Muscle layer of duodenum (tissue), 2 donors: ENCODE data around the gene IFT27.

ENCODE experiments used
- H3K27ac ChIP-seq: one replicate; pipeline ENCODE4 v1.7.0; 2013; ENCODE audit warnings: mild to moderate bottlenecking, low read length
- H3K27me3 ChIP-seq: one replicate; pipeline ENCODE4 v1.7.0; 2013; ENCODE audit warnings: low read depth, mild to moderate bottlenecking, control low read depth, low read length
- H3K36me3 ChIP-seq, 2 donors: one replicate each; pipeline ENCODE4 v1.7.0; 2013; ENCODE audit warnings: low read length in 2 of 2, control low read depth in 1 of 2, mild to moderate bottlenecking in 1 of 2; ENCODE audit not compliant: insufficient read depth in 2 of 2, control insufficient read depth in 1 of 2
- H3K4me1 ChIP-seq, 2 donors: one replicate each; pipeline ENCODE4 v1.7.0; 2013; ENCODE audit warnings: low read length in 2 of 2, mild to moderate bottlenecking in 2 of 2, control low read depth in 1 of 2, moderate library complexity in 1 of 2; ENCODE audit not compliant: insufficient read depth in 2 of 2, control insufficient read depth in 1 of 2
- H3K4me3 ChIP-seq, 2 donors: one replicate each; pipeline ENCODE4 v1.7.0; 2013; ENCODE audit warnings: low read length in 2 of 2, low read depth in 1 of 2, mild to moderate bottlenecking in 1 of 2
- H3K9me3 ChIP-seq, 2 donors: one replicate each; pipeline ENCODE4 v1.7.0; 2013; ENCODE audit warnings: low read length in 2 of 2, control low read depth in 1 of 2, mild to moderate bottlenecking in 1 of 2; ENCODE audit not compliant: control insufficient read depth in 1 of 2
- donor health status: healthy.

IFT27 gene

DNA sequence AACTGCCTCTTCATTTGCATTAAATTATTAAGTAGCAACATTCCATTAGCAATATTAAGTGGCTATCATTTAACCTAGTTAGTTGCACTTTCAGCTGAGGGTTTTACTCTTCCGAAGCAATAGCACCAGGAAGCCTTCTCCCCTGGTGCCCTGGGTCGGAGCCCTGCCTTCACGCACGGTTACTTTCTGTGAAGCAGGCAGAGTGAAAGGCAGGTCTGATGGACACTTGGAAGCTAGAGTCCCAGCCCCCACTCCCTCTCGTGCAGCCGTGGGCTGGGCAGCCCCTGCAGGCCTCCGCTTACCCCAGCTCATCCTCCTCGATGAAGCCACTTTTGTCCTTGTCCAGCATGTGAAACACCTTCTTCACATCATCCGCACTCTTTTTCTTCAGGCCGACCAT is 38.9 kb upstream of the IFT27 start:
- Histone ChIP-seq H3K9me3 (no peaks in the 10 kb centered on the region), H3K4me3 (no peak overlapping the region), H3K4me1 (peaks cover 0 to 13% of the 10 kb centered on the region in 2 donors), H3K27me3 (peaks cover 42% of the 10 kb centered on the region), H3K36me3 (no peaks in the 10 kb centered on the region), H3K27ac (no peak overlapping the region)

DNA sequence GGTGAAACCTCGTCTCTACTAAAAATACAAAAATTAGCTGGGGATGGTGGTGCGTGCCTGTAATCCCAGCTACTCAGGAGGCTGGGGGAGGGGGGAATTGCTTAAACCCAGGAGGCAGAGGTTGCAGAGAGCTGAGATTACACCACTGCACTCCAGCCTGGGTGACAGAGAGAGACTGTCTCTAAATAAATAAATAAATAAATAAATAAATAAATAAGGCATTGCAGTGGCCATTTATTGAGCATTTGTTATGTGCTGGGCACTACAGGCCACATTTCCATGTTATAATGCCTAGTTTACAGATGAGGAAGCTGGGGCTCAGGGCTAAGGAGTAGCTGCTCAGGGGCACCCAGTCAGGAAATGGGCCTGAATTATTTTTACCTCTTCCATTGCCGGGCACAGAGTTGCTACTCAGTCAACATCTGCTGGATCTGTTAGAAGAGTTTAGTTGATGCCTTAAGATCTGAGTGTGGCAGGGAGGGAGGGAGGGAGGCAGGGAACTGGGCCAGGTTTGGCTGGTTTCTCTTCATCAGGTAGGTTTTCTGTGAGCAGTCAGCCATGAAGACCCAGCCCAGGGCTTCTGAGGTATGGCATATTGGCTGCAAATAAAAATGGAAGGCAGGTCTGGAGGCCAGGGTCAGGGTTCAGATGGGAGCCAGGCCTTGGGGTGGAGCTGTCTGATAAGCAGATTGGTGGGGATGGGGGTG is 35.3 kb upstream of the IFT27 start:
- Histone ChIP-seq H3K36me3 (no peaks in the 10 kb centered on the region), H3K4me3 (no peak overlapping the region), H3K27ac (no peak overlapping the region), H3K9me3 (no peaks in the 10 kb centered on the region), H3K4me1 (peaks cover 0 to 2% of the 10 kb centered on the region in 2 donors), H3K27me3 (peaks cover 12% of the 10 kb centered on the region)

DNA sequence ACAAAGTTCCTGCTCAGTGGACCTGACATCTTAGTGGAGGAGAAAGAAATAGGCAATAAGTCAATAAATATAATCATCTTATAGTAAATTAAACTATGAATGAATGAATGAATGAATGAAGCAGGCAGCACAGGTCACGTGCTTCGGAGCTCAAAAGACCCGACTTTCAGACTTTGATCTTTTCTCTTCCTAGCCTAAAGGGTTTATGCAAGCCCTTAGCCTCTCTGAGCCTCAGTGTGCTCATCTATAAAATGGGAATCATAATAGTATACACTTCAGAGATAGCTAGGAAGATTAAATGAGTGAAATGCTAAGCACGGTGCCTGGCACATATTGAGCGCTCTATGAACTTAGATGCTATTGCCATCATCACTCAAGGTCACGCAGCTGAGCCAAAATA is 33.4 kb upstream of the IFT27 start:
- Histone ChIP-seq H3K9me3 (no peaks in the 10 kb centered on the region), H3K27me3 (no peaks in the 10 kb centered on the region), H3K4me3 (no peak overlapping the region), H3K4me1 (no peaks in the 10 kb centered on the region), H3K27ac (no peak overlapping the region), H3K36me3 (no peaks in the 10 kb centered on the region)

DNA sequence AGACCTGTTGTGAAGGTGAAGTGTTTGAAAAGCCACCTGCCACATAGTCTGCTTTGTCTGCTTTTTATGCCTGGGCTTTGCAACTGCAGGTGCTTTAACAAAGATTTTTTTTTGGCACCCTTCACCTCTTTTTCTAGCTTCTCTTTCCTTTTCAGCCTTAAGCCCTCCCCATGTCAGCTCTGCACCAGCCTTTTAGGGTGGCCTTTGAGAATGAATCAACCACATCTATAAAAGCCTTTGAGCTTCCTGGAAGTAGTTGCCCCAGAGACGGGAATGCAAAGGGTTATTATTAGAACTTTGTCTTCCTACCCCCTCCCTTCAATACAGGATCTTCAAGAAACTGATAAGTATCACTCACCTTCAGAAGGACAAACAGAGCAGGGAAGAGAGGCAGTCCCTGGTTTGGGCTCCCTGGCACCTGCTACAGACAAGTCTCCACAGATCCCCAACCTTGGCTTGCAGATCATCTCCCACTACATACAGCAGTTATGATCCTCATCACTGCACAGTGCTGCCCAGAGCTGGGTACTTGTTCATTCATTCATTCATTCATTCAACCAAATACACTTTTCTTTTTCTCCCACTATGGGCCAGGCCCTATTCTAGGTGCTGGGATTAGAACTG is 32.9 kb upstream of the IFT27 start:
- Histone ChIP-seq H3K9me3 (no peaks in the 10 kb centered on the region), H3K4me1 (no peaks in the 10 kb centered on the region), H3K27ac (no peak overlapping the region), H3K27me3 (no peaks in the 10 kb centered on the region), H3K4me3 (no peak overlapping the region), H3K36me3 (no peaks in the 10 kb centered on the region)

DNA sequence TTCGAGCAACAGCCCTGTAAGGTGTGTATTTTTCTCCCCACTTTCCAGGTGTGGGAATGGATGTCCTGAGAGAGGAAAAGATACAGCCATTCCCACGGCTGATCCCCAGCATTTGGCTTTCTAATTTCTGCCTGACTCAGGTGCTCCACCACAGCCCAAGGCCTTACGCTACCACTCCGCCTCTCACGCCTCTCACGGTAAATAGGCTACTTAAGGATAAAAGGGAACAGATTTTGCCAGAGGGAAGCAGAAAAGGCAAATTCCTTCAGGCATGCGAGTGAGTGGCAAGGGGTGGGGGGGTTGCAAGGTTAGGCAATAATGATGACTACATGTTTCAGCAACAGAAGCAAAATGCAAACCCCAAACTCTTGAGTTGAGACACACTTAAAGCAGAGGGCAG is 31.7 kb upstream of the IFT27 start:
- no peaks in the 10 kb centered on the region for H3K4me1 ChIP-seq
- H3K27ac ChIP-seq = no peak overlapping the region
- H3K27me3 ChIP-seq = no peaks in the 10 kb centered on the region
- H3K36me3 ChIP-seq = no peaks in the 10 kb centered on the region
- H3K9me3 ChIP-seq = no peaks in the 10 kb centered on the region
- no peak overlapping the region for H3K4me3 ChIP-seq

DNA sequence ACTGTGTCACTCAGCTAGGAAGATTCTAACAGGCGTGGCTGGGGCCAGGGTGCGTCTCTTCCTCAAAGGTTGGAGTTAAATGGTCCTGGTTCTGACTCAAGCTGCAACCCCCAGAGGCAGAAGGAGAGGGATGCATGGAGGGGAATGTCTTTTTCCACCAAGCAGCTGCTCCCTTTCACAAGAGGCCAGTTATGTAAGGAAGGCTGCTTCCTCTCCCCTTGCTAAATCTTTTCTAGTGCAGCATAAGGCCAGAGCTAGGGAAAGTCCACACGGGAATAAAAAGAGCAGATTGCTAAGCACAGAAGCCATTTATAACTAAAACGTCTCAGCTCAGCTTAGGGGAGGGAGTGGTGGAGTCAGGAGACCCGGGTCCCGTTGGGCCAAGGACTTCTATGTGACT is 30.9 kb upstream of the IFT27 start:
- no peak overlapping the region for H3K4me3 ChIP-seq
- no peak overlapping the region for H3K27ac ChIP-seq
- H3K9me3 ChIP-seq = no peaks in the 10 kb centered on the region
- H3K27me3 ChIP-seq = no peaks in the 10 kb centered on the region
- no peaks in the 10 kb centered on the region for H3K4me1 ChIP-seq
- no peaks in the 10 kb centered on the region for H3K36me3 ChIP-seq

DNA sequence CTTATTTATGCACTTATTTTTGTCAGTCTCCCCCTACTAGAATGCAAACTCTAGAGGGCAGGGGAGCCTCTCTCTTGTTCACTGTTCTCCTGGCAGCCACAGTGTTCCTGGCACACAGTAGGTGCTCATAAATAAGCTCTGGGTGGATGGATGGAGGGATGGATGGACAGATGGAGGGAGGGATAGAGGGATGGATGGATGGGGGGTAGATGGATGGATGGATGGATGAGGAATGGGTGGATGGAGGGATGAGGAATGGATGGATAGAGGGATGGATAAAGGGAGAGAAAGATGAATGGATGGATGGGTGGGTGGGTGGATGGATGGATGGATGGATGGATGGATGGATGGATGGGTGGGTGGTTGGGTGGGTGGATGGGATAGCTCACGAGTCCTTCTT is 27.4 kb upstream of the IFT27 start:
- Histone ChIP-seq H3K4me1 (no peaks in the 10 kb centered on the region), H3K4me3 (no peak overlapping the region), H3K36me3 (no peaks in the 10 kb centered on the region), H3K27ac (no peak overlapping the region), H3K9me3 (no peaks in the 10 kb centered on the region), H3K27me3 (no peaks in the 10 kb centered on the region)

DNA sequence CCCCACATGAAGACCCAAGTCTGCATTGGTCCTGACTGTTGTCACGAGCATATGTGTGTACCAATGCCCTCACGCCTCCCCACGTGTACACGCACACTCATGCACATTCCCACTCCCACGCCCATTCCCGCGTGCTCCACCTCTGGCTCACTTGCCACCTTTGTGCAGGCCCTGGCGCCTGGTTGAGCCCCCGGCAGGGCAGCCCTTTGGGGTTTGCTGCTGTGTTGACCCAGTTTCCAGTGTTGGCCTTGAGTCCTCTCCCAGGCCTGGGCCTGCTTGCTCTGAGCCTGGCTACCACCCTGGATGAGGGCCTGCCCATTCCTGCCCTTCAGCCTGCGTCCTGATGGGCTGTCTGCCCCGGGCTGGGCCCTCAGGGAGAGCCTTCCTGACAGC is 22.8 kb upstream of the IFT27 start:
- no peaks in the 10 kb centered on the region for H3K27me3 ChIP-seq

DNA sequence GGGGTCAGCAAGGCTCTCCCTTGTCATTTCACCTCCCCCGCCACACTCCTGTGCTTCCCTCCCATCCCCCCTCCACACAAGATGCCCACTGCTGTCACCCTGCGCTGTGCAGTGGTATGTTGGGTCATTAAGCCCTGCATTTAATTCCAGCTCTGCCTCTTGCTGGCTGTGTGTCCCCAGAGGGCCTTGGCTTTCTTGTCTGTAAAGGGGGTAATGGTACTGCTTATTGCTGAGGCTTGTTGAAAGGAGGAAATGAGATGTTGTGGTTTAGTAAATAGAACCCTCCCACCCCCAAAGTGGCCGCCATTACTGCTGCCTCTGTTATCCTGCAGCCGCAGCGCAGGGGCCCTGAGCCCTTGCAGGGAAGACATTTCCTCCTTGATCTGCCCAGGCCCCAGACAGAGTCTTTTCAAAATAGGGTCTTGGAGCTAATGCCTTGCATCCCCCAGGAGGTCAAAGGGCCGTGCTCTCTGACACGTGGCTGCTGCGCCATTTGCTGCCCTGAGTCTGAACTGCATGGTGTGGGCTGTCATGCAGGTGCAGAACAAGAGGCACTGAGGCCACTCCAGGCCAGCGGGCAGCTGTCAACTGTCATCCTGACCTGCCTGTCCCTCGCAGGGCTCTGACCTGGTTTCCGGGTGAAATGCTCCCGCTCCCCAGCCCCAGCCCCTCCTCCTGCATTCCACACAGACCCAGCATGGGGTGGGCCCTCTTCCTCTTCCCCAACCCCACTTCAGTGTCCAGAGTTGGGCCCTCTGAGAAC is 22.2 kb upstream of the IFT27 start:
- H3K9me3 ChIP-seq = no peaks in the 10 kb centered on the region
- H3K27me3 ChIP-seq = no peaks in the 10 kb centered on the region
- H3K36me3 ChIP-seq = no peaks in the 10 kb centered on the region
- H3K27ac ChIP-seq = no peak overlapping the region
- H3K4me3 ChIP-seq = no peak overlapping the region
- no peaks in the 10 kb centered on the region for H3K4me1 ChIP-seq

More for the DNA sequence above, 22.8 kb upstream of the IFT27 start:
- H3K4me1 ChIP-seq = no peaks in the 10 kb centered on the region
- no peaks in the 10 kb centered on the region for H3K36me3 ChIP-seq
- no peak overlapping the region for H3K27ac ChIP-seq
- no peaks in the 10 kb centered on the region for H3K9me3 ChIP-seq
- H3K4me3 ChIP-seq = no peak overlapping the region

DNA sequence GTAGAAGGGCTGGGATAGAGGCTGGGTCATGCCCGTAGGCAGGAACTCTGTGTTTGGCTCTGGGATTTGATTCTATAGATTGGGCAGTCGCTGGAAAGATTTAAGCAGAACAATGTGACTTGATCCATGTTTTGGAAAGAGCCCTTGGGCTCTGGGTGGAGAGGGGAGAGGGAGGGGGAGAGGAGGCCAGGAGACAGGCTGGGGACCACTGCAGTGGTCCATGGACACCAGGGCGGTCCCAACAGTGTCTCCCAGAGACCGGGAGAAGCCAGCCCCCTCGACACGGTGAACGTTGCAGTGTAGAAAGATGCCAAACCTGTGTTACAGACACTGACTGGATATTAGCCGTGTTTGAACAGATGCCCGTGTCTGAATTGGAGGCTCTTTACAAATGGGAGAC is 21.5 kb upstream of the IFT27 start:
- H3K27me3 ChIP-seq = no peaks in the 10 kb centered on the region
- H3K36me3 ChIP-seq = no peaks in the 10 kb centered on the region
- H3K4me3 ChIP-seq = no peak overlapping the region
- H3K9me3 ChIP-seq = no peaks in the 10 kb centered on the region
- no peak overlapping the region for H3K27ac ChIP-seq
- H3K4me1 ChIP-seq = no peaks in the 10 kb centered on the region

DNA sequence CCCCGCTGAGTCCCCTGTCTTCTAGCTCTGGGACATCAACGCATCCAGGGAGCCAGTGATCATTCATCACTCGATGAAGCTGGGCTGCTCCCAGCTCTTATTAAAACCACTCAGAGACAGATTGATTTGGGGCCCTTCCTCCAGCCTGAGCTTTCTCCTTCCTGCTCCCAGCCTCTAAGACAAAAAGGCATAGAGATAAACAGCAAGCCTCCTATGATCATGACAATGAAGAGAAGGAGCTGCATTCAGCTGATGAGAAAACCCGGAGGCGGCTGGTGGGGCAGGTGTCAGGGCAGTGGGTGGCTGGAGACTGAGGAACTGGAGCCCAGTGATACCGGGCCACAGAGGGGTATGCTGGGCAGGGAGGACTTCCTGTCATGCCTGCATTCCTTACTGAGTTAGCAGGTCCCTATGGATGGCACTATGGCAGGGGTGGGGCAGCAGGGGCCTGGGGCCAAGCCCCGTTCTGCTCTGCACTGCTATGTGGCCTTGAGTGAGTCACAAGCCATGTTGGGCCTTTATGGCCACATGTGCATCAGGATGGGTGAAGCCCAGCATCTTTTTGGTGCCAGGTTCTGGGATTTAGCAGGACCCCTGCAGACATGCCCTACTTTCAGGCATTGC is 20.7 kb upstream of the IFT27 start:
- no peaks in the 10 kb centered on the region for H3K4me1 ChIP-seq
- H3K36me3 ChIP-seq = no peaks in the 10 kb centered on the region
- no peak overlapping the region for H3K27ac ChIP-seq
- no peaks in the 10 kb centered on the region for H3K27me3 ChIP-seq
- no peak overlapping the region for H3K4me3 ChIP-seq
- no peaks in the 10 kb centered on the region for H3K9me3 ChIP-seq
